K562 (cell line): ENCODE data around the gene CHRM1. TPM values are rescaled to one million over a fixed set of nuclear protein-coding genes. Genes with fewer than 3 reads are reported as not detected.
A peak's percentile ranks its signal among the peaks of the same experiment; 100 is the strongest.

Experiments used
- CBFB ChIP-seq: sonication (generic); formaldehyde crosslinking; IDR thresholded peaks from 2 replicates; pipeline ENCODE4 v1.4.0; 2020; ENCODE audit warnings: mild to moderate bottlenecking, missing genetic modification reagents
- CREB5 ChIP-seq: fragments of 250-450 bp; sonication (Bioruptor Pico); IDR thresholded peaks from 2 replicates; pipeline ENCODE4 v1.5.0; 2020; ENCODE audit warnings: mild to moderate bottlenecking
- EP300 ChIP-seq: IDR thresholded peaks from 2 replicates; pipeline ENCODE4 v1.6.1; 2012; ENCODE audit warnings: low read length, improper control_type of control experiment
- HSF4 ChIP-seq: fragments of 250-450 bp; sonication (Bioruptor Pico); IDR thresholded peaks from 2 replicates; pipeline ENCODE4 v2.1.2; 2022; ENCODE audit warnings: mild to moderate bottlenecking, moderate library complexity, borderline replicate concordance
- IFI16 ChIP-seq: fragments of 250-450 bp; sonication (Bioruptor Pico); IDR thresholded peaks from 2 replicates; pipeline ENCODE4 v2.1.2; 2022; ENCODE audit warnings: mild to moderate bottlenecking, inconsistent platforms
- LEF1 ChIP-seq: fragments of 450-650 bp; IDR thresholded peaks from 2 replicates; pipeline ENCODE4 v1.6.1; 2016; ENCODE audit warnings: mild to moderate bottlenecking
- PRPF4 ChIP-seq: fragments of 200-400 bp; formaldehyde crosslinking; IDR thresholded peaks from one replicate; pipeline ENCODE4 v1.6.1; 2017; ENCODE audit warnings: low read length, low read depth, mild to moderate bottlenecking; ENCODE audit not compliant: insufficient read depth, poor library complexity, severe bottlenecking
- RHOXF2B ChIP-seq: fragments of 250-450 bp; sonication (Bioruptor Pico); conservative IDR thresholded peaks from 2 replicates; pipeline ENCODE4 v1.5.1; 2021
- SIX5 ChIP-seq, 2 experiments: IDR thresholded peaks; 2 replicates each; pipeline ENCODE4 v1.6.1; 2011; ENCODE audit warnings: low read length in 2 of 2, borderline replicate concordance in 1 of 2, low read depth in 1 of 2, mild to moderate bottlenecking in 1 of 2, moderate library complexity in 1 of 2; ENCODE audit not compliant: insufficient read depth in 1 of 2
- SP1 ChIP-seq: sonication (generic); formaldehyde crosslinking; IDR thresholded peaks from 2 replicates; pipeline ENCODE4 v1.8.1; 2022; ENCODE audit warnings: mild to moderate bottlenecking, missing genetic modification reagents
- SP2 ChIP-seq: IDR thresholded peaks from 2 replicates; pipeline ENCODE4 v1.6.1; 2011; ENCODE audit warnings: mild to moderate bottlenecking, low read depth, low read length, moderate library complexity; ENCODE audit not compliant: poor library complexity, severe bottlenecking; ENCODE audit errors: extremely low read depth
- TFE3 ChIP-seq: fragments of 450-650 bp; formaldehyde crosslinking; IDR thresholded peaks from 2 replicates; pipeline ENCODE4 v1.4.0; 2020; ENCODE audit warnings: mild to moderate bottlenecking, mixed read lengths
- ZKSCAN3 ChIP-seq: fragments of 250-450 bp; sonication (Bioruptor Pico); IDR thresholded peaks from 2 replicates; pipeline ENCODE4 v1.4.0; 2020
- ZNF23 ChIP-seq: fragments of 250-450 bp; sonication (Bioruptor Pico); IDR thresholded peaks from 2 replicates; pipeline ENCODE4 v1.4.0; 2020; ENCODE audit warnings: mild to moderate bottlenecking
- ZNF436 ChIP-seq: fragments of 250-450, 450-650 bp; sonication (Bioruptor Pico); formaldehyde crosslinking; IDR thresholded peaks from 2 replicates; pipeline ENCODE4 v1.7.0; 2020; ENCODE audit warnings: mild to moderate bottlenecking
- ZNF551 ChIP-seq: fragments of 250-450 bp; sonication (Bioruptor Pico); IDR thresholded peaks from 2 replicates; pipeline ENCODE4 v1.5.0; 2021; ENCODE audit warnings: mild to moderate bottlenecking, moderate library complexity
- ZNF644 ChIP-seq: fragments of 200-800 bp; sonication (Bioruptor generic); IDR thresholded peaks from 2 replicates; pipeline ENCODE4 v1.6.1; 2016; ENCODE audit warnings: low read depth, missing genetic modification characterization, missing compliant biosample characterization
- polyA plus RNA-seq, 8 experiments: library from polyadenylated mRNA; depleted of rRNA in 4 of 8; stranded (reverse) in 5 of 8; unstranded in 3 of 8; fragments of >200 nt; fragmentation: Nextera tagmentation in 2 of 8; fragmentation: Illumina TruSeq in 1 of 8; extraction: Ambion mirVana in 2 of 8; extraction: Trizol in 1 of 8; gene quantifications; 2 replicates each; pipeline versions ENCODE4 v1.2.1 to v1.2.3, GENCODE V29; 2011 to 2014; ENCODE audit warnings: inconsistent platforms in 1 of 8, missing spikeins in 1 of 8
- total RNA-seq, 7 experiments: library from RNA; depleted of rRNA in 6 of 7; stranded (reverse); fragments of >200 nt in 6 of 7; fragmentation: Illumina TruSeq in 2 of 7; extraction: Trizol in 2 of 7; gene quantifications; 2 replicates each; pipeline versions ENCODE4 v1.2.1 to v1.2.3, GENCODE V29; 2011 to 2021; ENCODE audit warnings: low replicate concordance in 1 of 7
- TF ChIP-seq, protein P1 (sequence below): sonication (generic); formaldehyde crosslinking; IDR thresholded peaks from 2 replicates; pipeline ENCODE4 v1.8.0; 2022; ENCODE audit warnings: missing genetic modification reagents, mild to moderate bottlenecking, borderline replicate concordance
- TF ChIP-seq, protein P2 (sequence below): fragments of 250-450 bp; sonication (Bioruptor Pico); IDR thresholded peaks from 2 replicates; pipeline ENCODE4 v1.5.0; 2022; ENCODE audit warnings: mild to moderate bottlenecking

CHRM1 gene
- total and polyA plus RNA-seq, 9 of the 15 experiments (the other 6 are each of a cell fraction or from before 2014, with no cell fraction given), result not detected

DNA sequence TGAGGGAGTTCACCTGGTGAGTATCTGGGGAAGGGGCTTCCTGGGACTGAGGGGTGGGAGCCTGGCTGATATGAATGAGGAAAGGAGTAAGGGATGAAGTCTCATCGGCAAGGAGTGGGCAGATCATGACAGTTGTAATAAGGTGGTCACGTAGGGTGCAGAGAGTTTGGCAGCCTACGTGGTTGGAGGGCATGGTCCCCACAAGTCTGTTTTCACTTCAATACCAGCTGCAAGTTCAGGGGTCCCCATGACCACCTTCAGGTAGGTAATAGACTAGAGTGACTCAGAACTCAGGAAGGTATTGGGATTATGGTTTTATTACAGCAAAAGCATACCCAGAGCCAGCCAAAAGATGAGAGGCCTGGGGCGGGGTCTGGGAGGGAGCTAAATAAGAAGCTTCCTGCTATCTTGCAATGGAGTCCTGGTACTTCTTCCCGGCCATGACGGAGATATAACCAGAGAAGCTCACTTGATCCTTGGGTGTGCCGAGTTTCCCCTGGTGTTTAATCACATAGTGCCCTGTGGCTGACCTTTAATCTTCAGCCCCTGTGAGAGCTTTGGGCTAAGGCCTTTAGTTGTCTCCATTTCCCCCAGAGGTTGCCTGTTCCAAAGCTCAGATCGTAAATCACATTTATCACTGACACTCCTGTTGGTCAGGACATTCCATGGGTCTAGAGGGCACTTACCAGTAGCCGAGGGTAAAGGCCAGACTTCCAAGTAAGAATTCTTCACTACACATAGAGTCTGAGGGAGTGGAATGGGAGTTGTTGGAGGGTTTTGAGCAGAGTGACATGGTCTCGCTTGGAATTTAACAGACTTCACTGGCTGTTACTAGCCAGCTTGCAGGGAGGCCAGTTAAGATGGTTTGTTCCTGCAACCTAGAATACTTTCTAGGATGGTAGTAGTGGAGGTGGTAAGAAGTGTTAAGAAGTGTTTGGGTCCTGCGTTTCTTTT is 31.4 kb downstream of the CHRM1 start (continued):
- TF ChIP-seq SP1 (CRISPR knock-in tag) (peak; percentile 65), ZKSCAN3 (CRISPR knock-in tag) (no peak), PRPF4 (no peak), ZNF551 (peak; percentile 65; the same call in 1 of the 2 replicates), LEF1 (peak; percentile 75), IFI16 (CRISPR knock-in tag) (no peak), CREB5 (peak; percentile 71; the same call in 1 of the 2 replicates), TFE3 (CRISPR knock-in tag) (peak; percentile 14; the same call in 1 of the 2 replicates), SIX5 (IDR thresholded peaks at IDR 0.05; ENCODE audit: borderline replicate concordance in 1 of 2, insufficient read depth in 1 of 2, low read depth in 1 of 2, low read length in 2 of 2) (no peak), CBFB (CRISPR knock-in tag) (no peak), ZNF23 (CRISPR knock-in tag) (peak; percentile 77; the same call in 1 of the 2 replicates), ZNF644 (tag) (no peak), RHOXF2B (peak; percentile 95), ZNF436 (CRISPR knock-in tag) (peak; percentile 37), SP2 (no peak), HSF4 (CRISPR knock-in tag) (no peak), EP300 (peak; percentile 66)
- TF ChIP-seq, protein P1, sequence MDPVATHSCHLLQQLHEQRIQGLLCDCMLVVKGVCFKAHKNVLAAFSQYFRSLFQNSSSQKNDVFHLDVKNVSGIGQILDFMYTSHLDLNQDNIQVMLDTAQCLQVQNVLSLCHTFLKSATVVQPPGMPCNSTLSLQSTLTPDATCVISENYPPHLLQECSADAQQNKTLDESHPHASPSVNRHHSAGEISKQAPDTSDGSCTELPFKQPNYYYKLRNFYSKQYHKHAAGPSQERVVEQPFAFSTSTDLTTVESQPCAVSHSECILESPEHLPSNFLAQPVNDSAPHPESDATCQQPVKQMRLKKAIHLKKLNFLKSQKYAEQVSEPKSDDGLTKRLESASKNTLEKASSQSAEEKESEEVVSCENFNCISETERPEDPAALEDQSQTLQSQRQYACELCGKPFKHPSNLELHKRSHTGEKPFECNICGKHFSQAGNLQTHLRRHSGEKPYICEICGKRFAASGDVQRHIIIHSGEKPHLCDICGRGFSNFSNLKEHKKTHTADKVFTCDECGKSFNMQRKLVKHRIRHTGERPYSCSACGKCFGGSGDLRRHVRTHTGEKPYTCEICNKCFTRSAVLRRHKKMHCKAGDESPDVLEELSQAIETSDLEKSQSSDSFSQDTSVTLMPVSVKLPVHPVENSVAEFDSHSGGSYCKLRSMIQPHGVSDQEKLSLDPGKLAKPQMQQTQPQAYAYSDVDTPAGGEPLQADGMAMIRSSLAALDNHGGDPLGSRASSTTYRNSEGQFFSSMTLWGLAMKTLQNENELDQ (CRISPR knock-in tag), result no peak
- TF ChIP-seq, protein P2, sequence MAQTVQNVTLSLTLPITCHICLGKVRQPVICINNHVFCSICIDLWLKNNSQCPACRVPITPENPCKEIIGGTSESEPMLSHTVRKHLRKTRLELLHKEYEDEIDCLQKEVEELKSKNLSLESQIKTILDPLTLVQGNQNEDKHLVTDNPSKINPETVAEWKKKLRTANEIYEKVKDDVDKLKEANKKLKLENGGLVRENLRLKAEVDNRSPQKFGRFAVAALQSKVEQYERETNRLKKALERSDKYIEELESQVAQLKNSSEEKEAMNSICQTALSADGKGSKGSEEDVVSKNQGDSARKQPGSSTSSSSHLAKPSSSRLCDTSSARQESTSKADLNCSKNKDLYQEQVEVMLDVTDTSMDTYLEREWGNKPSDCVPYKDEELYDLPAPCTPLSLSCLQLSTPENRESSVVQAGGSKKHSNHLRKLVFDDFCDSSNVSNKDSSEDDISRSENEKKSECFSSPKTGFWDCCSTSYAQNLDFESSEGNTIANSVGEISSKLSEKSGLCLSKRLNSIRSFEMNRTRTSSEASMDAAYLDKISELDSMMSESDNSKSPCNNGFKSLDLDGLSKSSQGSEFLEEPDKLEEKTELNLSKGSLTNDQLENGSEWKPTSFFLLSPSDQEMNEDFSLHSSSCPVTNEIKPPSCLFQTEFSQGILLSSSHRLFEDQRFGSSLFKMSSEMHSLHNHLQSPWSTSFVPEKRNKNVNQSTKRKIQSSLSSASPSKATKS (CRISPR knock-in tag), result peak; percentile 81; the same call in 1 of the 2 replicates
